HepG2 (cell line): Measurements from ENCODE around the gene TMTC1. TPM values are rescaled to one million over a fixed set of nuclear protein-coding genes. Genes with fewer than 3 reads are reported as not detected.

Experiments
- ATAC-seq: fragments of 200-7000 bp; cut with Tn5 transposase; 3 replicates; pipeline ENCODE4 v1.9.1; 2020; ENCODE audit warnings: mild to moderate bottlenecking, moderate library complexity
- BruUV-seq: library from RNA; stranded (reverse); fragments of 400-500 nt; replicated peaks from 2 replicates; lab custom pipeline; 2021; lab: Mats Ljungman, UMichigan
- CTCF ChIA-PET: fragments of 300-600 bp; formaldehyde crosslinking; extraction: SDS; loops from one replicate; lab custom pipeline; 2021; ENCODE audit warnings: low total read pairs, inconsistent platforms, low intra/inter-chr PET ratio; lab: Yijun Ruan, JAX
- POLR2A ChIA-PET: fragments of 350-600 bp; sonication (Branson Sonifier 250); formaldehyde crosslinking; loops from one replicate; lab custom pipeline; 2020; ENCODE audit warnings: antibody characterized with exemption, inconsistent platforms; lab: Yijun Ruan, JAX
- DNase-seq: peaks from one replicate; pipeline ENCODE4 v3.0.0-alpha.2; 2015; ENCODE audit warnings: low spot score
- FAIRE-seq: peaks from 3 replicates; lab custom pipeline; 2011; peaks lifted over from hg19 to GRCh38; lab: Jason Lieb, UNC
- H2AFZ ChIP-seq: one replicate; pipeline ENCODE4 v1.6.1; 2011; ENCODE audit warnings: low read length, inconsistent platforms
- H3K27ac ChIP-seq: fragments of 300-600 bp; 3 replicates; pipeline ENCODE4 v1.8.0; 2011; ENCODE audit warnings: mixed run types, mild to moderate bottlenecking, mixed read lengths, low read length, inconsistent platforms; ENCODE audit not compliant: insufficient read depth; ENCODE audit errors: extremely low read length
- H3K27me3 ChIP-seq, 2 experiments: fragments of 200-600 bp in 1 of 2; 2 replicates in 1 of 2; 3 replicates in 1 of 2; pipeline versions ENCODE4 v1.6.0 to v1.8.0; 2011; ENCODE audit warnings: low read length in 2 of 2, mild to moderate bottlenecking in 2 of 2, moderate library complexity in 2 of 2, inconsistent platforms in 1 of 2; ENCODE audit not compliant: insufficient read depth in 2 of 2, control insufficient read depth in 1 of 2
- H3K36me3 ChIP-seq, 2 experiments: fragments of 200-600 bp in 1 of 2; replicated peaks in 1 of 2; 2 replicates in 1 of 2; 3 replicates in 1 of 2; pipeline versions ENCODE4 v1.5.1 to v1.8.0; 2011; ENCODE audit warnings: low read length in 2 of 2, inconsistent platforms in 1 of 2; ENCODE audit not compliant: insufficient read depth in 2 of 2, control insufficient read depth in 1 of 2
- H3K4me1 ChIP-seq: 2 replicates; pipeline ENCODE4 v1.5.1; 2012; ENCODE audit warnings: low read length, inconsistent platforms; ENCODE audit not compliant: insufficient read depth
- H3K4me2 ChIP-seq: 2 replicates; pipeline ENCODE4 v1.6.0; 2011; ENCODE audit warnings: low read depth, low read length, inconsistent platforms
- H3K4me3 ChIP-seq, 3 experiments: fragments of 200-600 bp in 1 of 3; sonication (generic), shearing (Covaris generic) in 1 of 3; replicated peaks in 1 of 3; 2 replicates each; pipeline ENCODE4 v1.5.1; 2011 to 2016; ENCODE audit warnings: low read length in 3 of 3, inconsistent platforms in 2 of 3, low read depth in 2 of 3, mild to moderate bottlenecking in 2 of 3, control low read depth in 1 of 3, mixed read lengths in 1 of 3; ENCODE audit not compliant: insufficient read depth in 1 of 3
- H3K79me2 ChIP-seq: one replicate; pipeline ENCODE4 v1.6.1; 2011; ENCODE audit warnings: low read length, inconsistent platforms; ENCODE audit not compliant: insufficient read depth
- H3K9ac ChIP-seq: 2 replicates; pipeline ENCODE4 v1.6.0; 2011; ENCODE audit warnings: mild to moderate bottlenecking, low read depth, low read length, inconsistent platforms; ENCODE audit not compliant: insufficient read depth
- H3K9me3 ChIP-seq: 2 replicates; pipeline ENCODE4 v1.5.1; 2012; ENCODE audit warnings: mild to moderate bottlenecking, low read length
- H4K20me1 ChIP-seq: 2 replicates; pipeline ENCODE4 v1.6.0; 2011; ENCODE audit warnings: inconsistent platforms, mild to moderate bottlenecking, low read length, moderate library complexity; ENCODE audit not compliant: insufficient read depth
- MYNN ChIP-seq: sonication (generic); formaldehyde crosslinking; IDR thresholded peaks from 2 replicates; pipeline ENCODE4 v1.4.0; 2020; ENCODE audit warnings: mild to moderate bottlenecking, low read depth, missing genetic modification reagents
- PTBP1 ChIP-seq: fragments of 200-400 bp; formaldehyde crosslinking; IDR thresholded peaks from 2 replicates; pipeline ENCODE4 v1.6.1; 2018; ENCODE audit warnings: low read length, low read depth; ENCODE audit not compliant: poor library complexity, severe bottlenecking
- SMC3 ChIP-seq: IDR thresholded peaks from 2 replicates; pipeline ENCODE4 v1.6.1; 2011; ENCODE audit warnings: low read length, improper control_type of control experiment
- SP5 ChIP-seq: IDR thresholded peaks from 2 replicates; pipeline ENCODE4 v1.6.1; 2016; ENCODE audit warnings: low read depth, borderline replicate concordance
- STAG1 ChIP-seq: sonication (generic); formaldehyde crosslinking; IDR thresholded peaks from 2 replicates; pipeline ENCODE4 v1.4.0; 2020; ENCODE audit warnings: missing genetic modification reagents
- WGBS: methylation state at CpG from one replicate; pipeline ENCODE4 v1.1.6; 2017; ENCODE audit warnings: low lambda C conversion rate; 5-methylcytosine and 5-hydroxymethylcytosine counted together
- in situ Hi-C: cut with HindIII; loops from 2 replicates; pipeline ENCODE4 v1.10.0; 2017; ENCODE audit warnings: low pct_unique_long_range_greater_than_20kb; ENCODE audit not compliant: extremely low pct_ligation_motif_present
- intact Hi-C: fragments of 100-400 bp; cut with micrococcal nuclease; formaldehyde crosslinking; loops from one replicate; pipeline ENCODE4 v1.10.0; 2022; ENCODE audit not compliant: unreplicated experiment
- polyA plus RNA-seq, 8 experiments: library from polyadenylated mRNA; depleted of rRNA in 3 of 8; stranded (reverse) in 7 of 8; unstranded in 1 of 8; fragments of >200 nt; fragmentation: Illumina TruSeq in 4 of 8; extraction: Trizol in 4 of 8; gene quantifications; 2 replicates each; pipeline versions ENCODE4 v1.2.1 to v1.2.3, GENCODE V29; 2011 to 2016; ENCODE audit warnings: low read depth in 4 of 8, missing spikeins in 1 of 8, mixed read lengths in 1 of 8; ENCODE audit not compliant: insufficient read depth in 1 of 8
- total RNA-seq, 5 experiments: library from RNA; depleted of rRNA; stranded (reverse); fragments of >200 nt; fragmentation: Illumina TruSeq; extraction: Trizol; gene quantifications; 2 replicates each; pipeline ENCODE4 v1.2.3, GENCODE V29; 2016; ENCODE audit warnings: low read depth in 1 of 5
- TF ChIP-seq, protein P1 (sequence below): sonication (generic); formaldehyde crosslinking; IDR thresholded peaks from 2 replicates; pipeline ENCODE4 v1.5.0; 2020; ENCODE audit warnings: missing genetic modification reagents, mild to moderate bottlenecking, borderline replicate concordance
- TF ChIP-seq, protein P2 (sequence below): sonication (generic); formaldehyde crosslinking; IDR thresholded peaks from 2 replicates; pipeline ENCODE4 v1.5.0; 2020; ENCODE audit warnings: mild to moderate bottlenecking, missing genetic modification reagents, moderate library complexity
- TF ChIP-seq, protein P3 (sequence below): sonication (generic); formaldehyde crosslinking; IDR thresholded peaks from 2 replicates; pipeline ENCODE4 v1.4.0; 2020; ENCODE audit warnings: missing genetic modification reagents

Gene TMTC1
- total and polyA plus RNA-seq, 2 of the 13 experiments (the other 11 are each of a cell fraction or from before 2014, with no cell fraction given) = 0.69 to 1.8 TPM

DNA sequence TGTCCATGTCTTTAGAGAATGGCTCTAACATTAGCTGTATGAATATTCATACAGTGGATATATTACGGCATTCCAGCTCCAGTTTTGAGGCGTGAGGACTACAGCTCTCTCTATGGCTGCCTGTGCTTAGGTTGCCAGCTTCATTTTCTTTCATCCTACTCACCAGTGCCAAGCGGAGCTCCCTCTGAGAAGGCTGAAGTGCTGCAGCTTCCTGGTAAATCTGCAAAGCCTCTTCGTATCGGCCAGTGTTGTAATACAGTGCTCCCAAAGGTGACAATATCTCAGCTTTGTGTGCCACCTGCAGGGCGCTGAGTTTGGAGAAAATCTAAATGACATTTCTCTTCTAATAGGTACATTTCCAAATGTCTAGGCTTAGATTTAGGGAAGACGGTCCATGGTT lies 266.5 kb downstream of the TMTC1 start:
- Histone ChIP-seq H3K36me3 (no peaks in the 10 kb centered on the region), H3K9ac (no peak overlapping the region), H3K27me3 (no peaks in the 10 kb centered on the region), H4K20me1 (no peaks in the 10 kb centered on the region), H2AFZ (no peak overlapping the region), H3K4me2 (no peak overlapping the region), H3K27ac (no peak overlapping the region), H3K9me3 (no peaks in the 10 kb centered on the region), H3K79me2 (no peaks in the 10 kb centered on the region), H3K4me3 (no peak overlapping the region), H3K4me1 (no peaks in the 10 kb centered on the region)
- ATAC-seq (peak; percentile 43; the same call in 1 of the 3 replicates), DNase-seq (no peak), FAIRE-seq (no peak)
- TF ChIP-seq, protein P1, sequence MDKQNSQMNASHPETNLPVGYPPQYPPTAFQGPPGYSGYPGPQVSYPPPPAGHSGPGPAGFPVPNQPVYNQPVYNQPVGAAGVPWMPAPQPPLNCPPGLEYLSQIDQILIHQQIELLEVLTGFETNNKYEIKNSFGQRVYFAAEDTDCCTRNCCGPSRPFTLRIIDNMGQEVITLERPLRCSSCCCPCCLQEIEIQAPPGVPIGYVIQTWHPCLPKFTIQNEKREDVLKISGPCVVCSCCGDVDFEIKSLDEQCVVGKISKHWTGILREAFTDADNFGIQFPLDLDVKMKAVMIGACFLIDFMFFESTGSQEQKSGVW (CRISPR knock-in tag) = no peak
- no peak for TF ChIP-seq SP5 (CRISPR knock-in tag)
- TF ChIP-seq MYNN (CRISPR knock-in tag) = no peak
- TF ChIP-seq, protein P2, sequence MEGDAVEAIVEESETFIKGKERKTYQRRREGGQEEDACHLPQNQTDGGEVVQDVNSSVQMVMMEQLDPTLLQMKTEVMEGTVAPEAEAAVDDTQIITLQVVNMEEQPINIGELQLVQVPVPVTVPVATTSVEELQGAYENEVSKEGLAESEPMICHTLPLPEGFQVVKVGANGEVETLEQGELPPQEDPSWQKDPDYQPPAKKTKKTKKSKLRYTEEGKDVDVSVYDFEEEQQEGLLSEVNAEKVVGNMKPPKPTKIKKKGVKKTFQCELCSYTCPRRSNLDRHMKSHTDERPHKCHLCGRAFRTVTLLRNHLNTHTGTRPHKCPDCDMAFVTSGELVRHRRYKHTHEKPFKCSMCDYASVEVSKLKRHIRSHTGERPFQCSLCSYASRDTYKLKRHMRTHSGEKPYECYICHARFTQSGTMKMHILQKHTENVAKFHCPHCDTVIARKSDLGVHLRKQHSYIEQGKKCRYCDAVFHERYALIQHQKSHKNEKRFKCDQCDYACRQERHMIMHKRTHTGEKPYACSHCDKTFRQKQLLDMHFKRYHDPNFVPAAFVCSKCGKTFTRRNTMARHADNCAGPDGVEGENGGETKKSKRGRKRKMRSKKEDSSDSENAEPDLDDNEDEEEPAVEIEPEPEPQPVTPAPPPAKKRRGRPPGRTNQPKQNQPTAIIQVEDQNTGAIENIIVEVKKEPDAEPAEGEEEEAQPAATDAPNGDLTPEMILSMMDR (CRISPR knock-in tag) = peak; percentile 48
- TF ChIP-seq PTBP1 = no peak
- TF ChIP-seq, protein P3, sequence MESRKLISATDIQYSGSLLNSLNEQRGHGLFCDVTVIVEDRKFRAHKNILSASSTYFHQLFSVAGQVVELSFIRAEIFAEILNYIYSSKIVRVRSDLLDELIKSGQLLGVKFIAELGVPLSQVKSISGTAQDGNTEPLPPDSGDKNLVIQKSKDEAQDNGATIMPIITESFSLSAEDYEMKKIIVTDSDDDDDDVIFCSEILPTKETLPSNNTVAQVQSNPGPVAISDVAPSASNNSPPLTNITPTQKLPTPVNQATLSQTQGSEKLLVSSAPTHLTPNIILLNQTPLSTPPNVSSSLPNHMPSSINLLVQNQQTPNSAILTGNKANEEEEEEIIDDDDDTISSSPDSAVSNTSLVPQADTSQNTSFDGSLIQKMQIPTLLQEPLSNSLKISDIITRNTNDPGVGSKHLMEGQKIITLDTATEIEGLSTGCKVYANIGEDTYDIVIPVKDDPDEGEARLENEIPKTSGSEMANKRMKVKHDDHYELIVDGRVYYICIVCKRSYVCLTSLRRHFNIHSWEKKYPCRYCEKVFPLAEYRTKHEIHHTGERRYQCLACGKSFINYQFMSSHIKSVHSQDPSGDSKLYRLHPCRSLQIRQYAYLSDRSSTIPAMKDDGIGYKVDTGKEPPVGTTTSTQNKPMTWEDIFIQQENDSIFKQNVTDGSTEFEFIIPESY (CRISPR knock-in tag) = no peak
- peak; percentile 48 for TF ChIP-seq STAG1 (CRISPR knock-in tag)
- peak; percentile 18; the same call in 1 of the 2 replicates for TF ChIP-seq SMC3
- in situ Hi-C loops = no loop called here
- BruUV-seq = no TSS peak
- intact Hi-C loops = loop anchor here (5.0 to 10.0 kb wide), 2 partner anchors 210 to 768 kb away; no protein-coding TSS in a partner anchor
- CTCF ChIA-PET = interaction anchor here (1.6 kb wide), 1 partner anchor 1327 kb away, joined by 3 read pairs; no protein-coding TSS in a partner anchor
- POLR2A ChIA-PET = no interaction called here
- WGBS = 71% methylated on average over 7 of the region's 7 CpGs
